GM18873 (cell line): ENCODE data around the gene BDP1.
"Not testable (repeated sequence)": the region's sequence is repeated elsewhere in the genome, so short reads cannot be mapped to it uniquely, and the experiment has no call there.

Experiments
- ATAC-seq: cut with Tn5 transposase; IDR thresholded peaks from one replicate; pipeline ENCODE4 v1.9.1; 2021; ENCODE audit warnings: mild to moderate bottlenecking, moderate library complexity, moderate number of reproducible peaks; ENCODE audit not compliant: unreplicated experiment, low FRiP score

Gene BDP1

GRCh38 chr5:71456362-71456743, 902 bp downstream of the BDP1 start:
- no peak for ATAC-seq

DNA sequence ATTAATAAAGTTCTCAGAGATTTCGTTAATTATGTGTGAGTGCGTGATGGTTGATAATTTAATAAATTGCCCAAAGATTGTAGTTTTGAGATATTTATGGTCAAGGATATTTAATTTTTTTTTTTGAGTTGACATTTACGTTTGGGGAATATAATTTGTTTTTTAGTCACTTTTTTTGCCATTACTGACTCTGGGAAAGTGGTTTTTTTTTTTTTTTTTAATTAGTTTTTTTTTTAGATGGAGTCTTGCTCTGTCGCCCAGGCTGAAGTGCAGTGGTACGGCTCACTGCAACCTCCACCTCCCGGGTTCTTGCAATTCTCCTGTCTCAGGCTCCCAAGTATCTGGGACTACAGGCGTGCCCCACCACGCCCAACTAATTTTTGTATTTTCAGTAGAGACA, 1.7 kb downstream of the BDP1 start:
- no peak for ATAC-seq

DNA sequence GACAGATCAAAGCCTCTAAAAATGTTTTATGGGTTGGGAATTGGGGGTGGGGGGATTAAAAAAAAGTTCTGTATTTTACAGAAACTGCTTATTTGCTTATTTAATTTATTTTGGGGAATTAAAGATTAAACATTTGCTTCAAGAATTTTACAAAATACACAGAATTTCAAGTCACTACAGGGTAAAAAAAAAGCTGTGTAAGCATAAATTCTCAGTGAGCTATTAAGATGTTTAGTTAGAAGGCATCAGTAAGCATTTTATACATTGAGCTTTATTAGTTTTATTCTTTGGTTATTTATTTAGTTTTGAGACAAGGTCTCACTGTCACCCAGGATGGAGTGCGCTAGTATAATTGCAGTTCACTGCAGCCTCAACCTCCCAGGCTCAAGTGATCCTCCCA, 5.2 kb downstream of the BDP1 start:
- ATAC-seq, result no peak

DNA sequence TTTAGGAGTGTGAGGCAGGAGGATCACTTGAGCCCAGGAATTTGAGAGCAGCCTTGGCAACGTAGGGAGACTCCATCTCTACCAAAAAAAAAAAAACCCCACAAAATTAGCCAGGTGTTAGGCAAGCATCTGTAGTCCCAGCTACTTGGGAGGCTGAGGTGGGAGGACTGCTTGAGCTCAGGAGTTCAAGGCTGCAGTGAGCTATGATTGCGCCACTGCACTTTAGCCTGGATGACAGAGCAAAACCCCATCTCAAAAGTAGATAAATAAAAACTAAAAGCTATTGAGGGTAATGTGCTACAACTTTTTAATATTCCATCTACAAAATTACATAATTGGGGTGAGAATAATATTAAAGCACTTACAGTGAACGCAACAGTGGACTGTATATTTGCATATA, 5.9 kb downstream of the BDP1 start:
- ATAC-seq, result no peak

- no peak for ATAC-seq
Observed at GRCh38 chr5:71471193-71471592, 15.7 kb downstream of the BDP1 start.

GRCh38 chr5:71475788-71476384, 20.4 kb downstream of the BDP1 start:
- ATAC-seq, result no peak

DNA sequence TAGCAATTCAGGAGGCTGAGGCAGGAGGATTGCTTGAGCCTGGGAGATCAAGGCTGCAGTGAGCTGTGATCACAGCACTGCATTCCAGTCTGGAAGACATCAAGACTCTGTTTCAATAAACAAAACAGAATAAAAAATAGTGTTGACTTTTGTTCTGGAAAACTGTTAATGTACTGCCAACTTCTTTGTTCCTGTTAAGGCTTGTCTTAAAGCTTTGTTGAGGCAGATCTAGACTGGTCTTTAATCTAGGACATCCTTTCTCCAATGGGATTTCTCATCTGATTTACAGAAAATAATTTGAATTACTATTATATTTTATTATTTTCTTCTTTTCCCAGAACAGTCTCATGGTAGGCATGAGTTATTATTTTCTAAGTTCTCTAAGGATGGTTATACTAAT, 26.0 kb downstream of the BDP1 start:
- no peak for ATAC-seq

DNA sequence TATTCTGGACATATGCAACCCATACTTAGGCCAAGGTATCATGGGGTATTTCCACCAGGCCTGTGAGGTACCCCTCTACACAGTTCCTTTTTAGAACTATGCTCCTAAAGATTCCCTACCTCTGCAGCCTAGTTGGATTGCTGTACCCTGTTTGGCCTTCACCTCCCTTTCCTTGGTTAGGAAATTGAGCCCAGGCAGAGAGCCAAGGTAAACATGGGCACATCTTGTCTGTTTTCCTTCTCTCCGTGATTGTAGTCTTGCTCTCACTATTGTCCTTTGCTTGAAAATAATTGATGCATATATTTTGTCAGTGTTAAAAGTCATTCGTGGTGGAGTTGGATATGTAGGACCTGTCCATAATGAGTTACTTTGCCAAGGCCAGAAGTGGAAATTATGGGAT, 26.7 kb downstream of the BDP1 start:
- ATAC-seq, result no peak

DNA sequence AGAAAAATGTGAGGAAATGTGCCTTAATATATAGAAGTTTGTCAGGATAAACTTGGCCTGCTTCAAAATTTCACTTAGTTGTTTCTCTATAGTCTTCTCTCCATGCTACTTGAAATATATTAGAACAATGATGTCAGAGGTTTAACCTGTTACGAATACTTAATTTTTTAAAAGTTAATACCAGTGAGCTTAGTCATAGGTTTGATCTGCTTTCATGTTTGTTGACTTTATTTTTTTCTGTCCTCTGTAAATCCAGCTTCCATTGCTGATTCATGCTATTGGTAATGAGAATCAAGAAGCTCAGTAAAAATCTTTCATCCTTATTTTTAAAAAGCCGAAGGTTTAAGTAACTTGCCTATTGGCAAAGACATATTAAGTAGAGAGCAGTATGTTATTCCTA, 27.9 kb downstream of the BDP1 start:
- no peak for ATAC-seq

DNA sequence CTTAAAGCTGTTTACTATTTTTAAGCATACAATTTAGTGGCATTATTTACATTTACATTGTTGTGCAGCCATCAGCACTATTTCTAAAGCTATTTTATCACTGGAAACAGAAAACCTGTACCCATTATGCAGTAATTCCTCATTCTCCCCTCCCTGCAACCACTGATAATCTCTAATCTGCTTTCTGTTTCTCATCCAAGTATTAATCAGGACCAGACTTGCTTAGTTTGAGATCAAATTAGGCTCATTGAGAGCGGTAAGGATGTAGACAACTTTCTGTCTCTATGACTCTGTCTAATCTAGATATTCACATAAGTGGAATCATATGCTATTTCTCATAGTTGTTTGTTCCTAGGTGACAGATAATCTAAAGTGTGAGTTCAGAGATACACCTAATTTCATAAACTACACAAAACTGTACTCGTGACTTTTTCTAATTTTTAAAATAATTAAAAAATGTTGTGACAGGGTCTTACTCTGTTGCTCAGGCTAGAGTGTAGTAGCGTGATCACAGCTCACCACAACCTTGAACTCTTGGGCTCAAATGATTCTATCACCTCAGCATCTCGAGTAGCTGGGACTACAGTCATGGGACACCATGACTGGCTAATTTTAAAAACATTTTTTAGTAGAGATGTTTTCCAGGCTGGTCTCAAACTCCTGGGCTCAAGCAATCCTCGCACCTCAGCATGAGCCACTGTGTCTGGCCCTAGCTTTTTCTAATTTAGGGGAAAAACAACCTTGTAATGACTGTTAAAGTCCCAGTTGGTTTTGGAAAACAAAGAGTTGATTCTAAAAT, 37.6 kb downstream of the BDP1 start:
- ATAC-seq, result no peak

DNA sequence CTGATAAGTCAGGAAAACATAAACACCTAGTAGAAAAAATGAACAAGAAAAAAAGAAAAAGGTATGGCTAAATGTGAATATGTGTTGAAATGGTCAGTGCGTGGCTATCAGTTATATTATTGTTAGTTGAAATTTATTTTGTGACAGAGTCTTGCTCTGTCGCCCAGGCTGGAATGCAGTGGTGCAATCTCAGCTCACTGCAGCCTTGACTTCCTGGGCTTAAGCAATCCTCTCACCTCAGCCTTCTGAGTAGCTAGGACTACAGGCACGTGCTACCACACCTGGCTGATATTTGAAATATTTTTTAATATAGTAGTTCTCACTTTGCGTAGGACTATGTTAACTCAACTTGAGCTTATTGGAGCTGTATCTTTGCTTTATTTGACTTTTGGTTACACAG, 38.8 kb downstream of the BDP1 start:
- ATAC-seq, result not testable (repeated sequence)

- ATAC-seq, result not testable (repeated sequence)
Observed at GRCh38 chr5:71498756-71499155, 43.3 kb downstream of the BDP1 start.

DNA sequence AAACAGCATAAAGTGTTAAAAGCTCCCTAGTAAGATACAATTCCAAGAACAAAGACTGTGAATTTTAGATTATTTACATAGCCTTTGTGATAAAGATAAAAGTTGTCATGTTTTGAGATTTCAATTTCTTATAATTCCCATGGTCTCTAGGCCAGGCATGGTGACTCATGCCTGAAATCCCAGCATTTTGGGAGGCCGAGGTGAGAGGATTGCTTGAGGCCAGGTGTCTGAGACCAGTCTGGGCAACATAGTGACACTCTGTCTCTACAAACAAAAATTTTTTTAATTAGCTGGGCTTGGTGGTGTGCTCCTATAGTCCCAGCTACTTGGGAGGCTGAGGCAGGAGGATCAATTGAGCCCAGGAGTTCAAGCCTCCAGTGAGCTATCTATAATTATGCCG, 48.1 kb downstream of the BDP1 start:
- ATAC-seq, result no peak

- ATAC-seq, result no peak
Observed at GRCh38 chr5:71522151-71522550, 66.7 kb downstream of the BDP1 start.

DNA sequence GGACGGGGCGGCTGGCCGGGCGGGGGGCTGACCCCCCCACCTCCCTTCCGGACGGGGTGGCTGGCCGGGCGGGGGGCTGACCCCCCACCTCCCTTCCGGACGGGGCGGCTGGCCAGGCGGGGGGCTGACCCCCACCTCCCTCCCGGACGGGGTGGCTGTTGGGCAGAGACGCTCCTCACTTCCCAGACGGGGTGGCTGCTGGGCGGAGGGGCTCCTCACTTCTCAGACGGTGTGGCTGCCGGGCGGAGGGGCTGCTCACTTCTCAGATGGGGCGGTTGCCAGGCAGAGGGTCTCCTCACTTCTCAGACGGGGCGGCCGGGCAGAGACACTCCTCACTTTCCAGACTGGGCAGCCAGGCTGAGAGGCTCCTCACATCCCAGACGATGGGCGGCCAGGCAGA, 70.2 kb downstream of the BDP1 start:
- ATAC-seq, result not testable (repeated sequence)

DNA sequence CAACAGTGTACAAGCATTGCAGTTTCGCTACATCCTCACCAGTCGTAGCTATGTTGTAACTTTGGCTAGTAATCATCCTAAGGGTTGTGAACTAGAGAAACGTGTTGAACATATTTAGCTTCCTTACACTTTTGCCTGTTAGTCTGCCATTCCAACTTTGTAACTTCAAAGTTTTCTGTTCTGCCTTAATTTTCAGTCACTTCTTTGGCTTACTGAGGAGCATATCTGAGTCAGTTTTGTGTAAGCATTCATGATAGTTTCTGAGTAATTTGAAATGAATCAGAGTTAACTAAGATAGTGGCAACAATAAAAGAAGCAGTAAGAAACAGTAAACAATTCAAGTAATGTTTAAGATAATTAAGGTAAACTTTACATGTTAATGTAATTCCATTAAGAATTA, 72.8 kb downstream of the BDP1 start:
- ATAC-seq, result no peak

- ATAC-seq, result no peak
Observed at GRCh38 chr5:71529682-71530081, 74.2 kb downstream of the BDP1 start.

DNA sequence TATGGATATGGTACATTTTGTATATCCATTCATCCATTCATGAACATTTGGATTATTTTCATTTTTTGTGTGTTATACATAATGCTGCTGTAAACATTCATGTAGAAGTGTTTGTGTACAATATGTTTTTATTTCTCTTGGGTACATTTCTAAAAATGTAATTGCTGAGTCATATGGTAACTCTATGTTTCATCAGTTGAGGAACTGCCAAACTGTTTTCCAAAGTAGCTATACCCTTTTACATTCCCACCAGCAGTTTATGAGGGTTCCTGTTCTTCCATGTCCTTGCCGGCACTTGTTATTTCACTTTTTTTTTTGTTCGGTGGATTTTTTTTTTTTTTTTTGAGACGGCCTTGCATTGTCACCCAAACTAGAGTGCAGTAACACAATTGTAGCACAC, 77.7 kb downstream of the BDP1 start:
- ATAC-seq, result no peak

DNA sequence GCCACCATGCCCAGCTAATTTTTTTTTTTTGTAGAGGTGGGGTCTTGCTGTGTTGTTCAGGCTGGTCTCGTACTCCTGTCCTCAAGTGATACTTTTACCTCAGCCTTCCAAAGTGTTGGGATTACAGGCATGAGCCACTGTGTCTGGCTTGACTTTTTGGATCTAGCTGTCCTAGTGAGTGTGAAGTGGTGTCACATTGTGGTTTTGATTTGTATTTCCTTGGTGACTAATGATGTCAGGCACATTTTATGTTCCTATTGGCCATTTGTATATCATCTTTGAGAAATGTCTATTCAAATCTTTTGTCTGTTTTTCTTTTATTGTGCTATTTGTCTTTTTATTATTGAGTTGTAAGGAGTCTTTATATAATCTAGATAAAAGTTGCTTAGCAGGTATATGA, 78.2 kb downstream of the BDP1 start:
- ATAC-seq, result no peak

- no peak for ATAC-seq
Observed at GRCh38 chr5:71537687-71538086, 82.2 kb downstream of the BDP1 start.

DNA sequence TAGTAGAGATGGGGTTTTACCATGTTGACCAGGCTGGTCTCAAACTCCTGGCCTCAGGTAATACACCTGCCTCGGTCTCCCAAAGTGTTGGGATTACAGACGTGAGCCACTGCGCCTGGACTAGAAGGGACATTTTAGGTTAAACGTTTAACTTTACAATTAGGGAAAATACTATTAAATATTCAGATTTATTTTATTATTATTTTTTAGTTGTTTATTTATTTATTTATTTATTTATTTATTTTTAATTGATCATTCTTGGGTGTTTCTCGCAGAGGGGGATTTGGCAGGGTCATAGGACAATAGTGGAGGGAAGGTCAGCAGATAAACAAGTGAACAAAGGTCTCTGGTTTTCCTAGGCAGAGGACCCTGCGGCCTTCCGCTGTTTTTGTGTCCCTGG, 95.4 kb downstream of the BDP1 start:
- ATAC-seq, result not testable (repeated sequence)

- ATAC-seq, result not testable (repeated sequence)
Observed at GRCh38 chr5:71551582-71551981, 96.1 kb downstream of the BDP1 start.
